ENCODE results near the gene GRK5.
A peak's percentile ranks its signal among the peaks of the same experiment; 100 is the strongest.

GRK5 gene

DNA sequence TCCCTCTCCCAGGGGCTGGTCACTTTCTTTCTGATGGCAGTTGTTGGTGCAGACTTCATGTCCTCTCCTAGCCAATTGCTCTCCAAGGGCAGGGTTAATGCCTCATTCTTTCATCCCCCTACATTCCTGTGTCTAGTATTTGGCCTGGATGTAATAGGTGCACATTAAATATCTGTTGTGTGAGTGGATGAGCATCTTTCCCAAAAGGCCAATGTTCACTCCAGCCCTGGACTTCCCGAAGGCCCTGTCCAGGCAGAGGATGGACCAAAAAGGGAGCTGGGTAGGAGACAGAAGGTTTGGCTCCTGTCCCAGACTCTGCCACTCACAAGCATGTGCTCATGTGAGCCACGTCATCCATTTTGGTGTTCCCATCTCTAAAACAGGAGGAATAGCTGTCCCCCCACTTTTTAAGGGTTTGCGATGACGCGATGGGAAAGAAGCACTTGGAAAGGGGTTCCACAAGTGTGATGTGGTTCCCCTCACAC, 287.7 kb downstream of the GRK5 start:
- DNase-seq = no peak

DNA sequence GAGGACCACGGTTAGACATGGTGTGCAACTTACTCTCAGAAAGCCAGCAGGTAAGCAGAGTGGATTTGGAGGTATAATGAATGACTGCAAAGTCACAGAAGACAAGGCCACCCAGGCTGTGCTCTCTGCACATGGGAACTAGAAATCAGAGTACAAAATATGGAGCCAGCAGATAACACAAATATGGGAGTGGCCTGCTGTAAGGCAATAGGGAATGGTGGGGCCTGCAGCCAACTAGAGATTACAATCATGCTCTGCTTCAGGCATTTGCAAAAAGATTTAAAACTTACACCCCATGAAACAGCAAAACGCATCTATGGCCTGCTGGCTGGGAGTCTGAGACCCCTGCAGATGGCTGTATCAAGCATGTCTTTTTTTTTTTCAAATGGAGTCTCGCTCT, 288.2 kb downstream of the GRK5 start:
- DNase-seq = no peak

DNA sequence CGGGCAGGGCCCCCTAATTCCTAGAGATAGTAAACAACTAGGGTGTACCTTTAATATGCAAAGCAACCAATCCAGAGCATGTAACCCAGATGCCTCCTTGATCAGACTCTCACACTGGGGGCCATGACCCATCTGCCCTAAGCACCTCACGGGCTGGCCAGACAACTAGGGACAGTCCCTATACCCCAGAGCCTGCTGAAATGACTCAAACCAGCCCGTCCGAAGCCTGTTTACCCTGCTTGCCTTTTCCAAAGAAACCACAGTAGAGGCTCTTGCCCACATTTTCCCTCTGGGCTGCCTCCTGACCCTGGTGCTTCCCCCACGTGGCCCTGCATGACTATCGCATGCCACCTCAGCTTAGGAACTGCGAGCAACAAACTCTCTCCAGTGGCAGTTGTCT, 288.9 kb downstream of the GRK5 start:
- DNase-seq = peak; percentile 31

DNA sequence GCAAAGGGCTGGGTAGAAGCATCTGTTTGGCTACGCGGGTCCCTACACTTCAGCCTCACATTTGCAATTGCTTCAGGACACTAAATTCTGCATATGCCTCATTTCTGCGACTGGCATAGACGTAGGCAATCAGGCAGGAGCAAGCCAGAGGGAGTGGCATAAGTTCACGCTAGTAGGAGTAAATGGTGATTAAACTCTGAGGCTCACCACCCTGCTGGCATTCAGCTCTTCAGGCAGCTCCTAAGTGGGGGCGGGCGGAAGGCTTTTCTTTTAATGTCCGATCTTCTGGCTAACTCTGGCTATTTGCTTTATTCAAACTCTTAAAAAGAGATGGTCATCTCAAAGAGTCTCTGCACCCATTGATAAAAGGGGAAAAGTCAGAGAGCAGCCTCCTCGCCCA, 289.9 kb downstream of the GRK5 start:
- no peak for DNase-seq

DNA sequence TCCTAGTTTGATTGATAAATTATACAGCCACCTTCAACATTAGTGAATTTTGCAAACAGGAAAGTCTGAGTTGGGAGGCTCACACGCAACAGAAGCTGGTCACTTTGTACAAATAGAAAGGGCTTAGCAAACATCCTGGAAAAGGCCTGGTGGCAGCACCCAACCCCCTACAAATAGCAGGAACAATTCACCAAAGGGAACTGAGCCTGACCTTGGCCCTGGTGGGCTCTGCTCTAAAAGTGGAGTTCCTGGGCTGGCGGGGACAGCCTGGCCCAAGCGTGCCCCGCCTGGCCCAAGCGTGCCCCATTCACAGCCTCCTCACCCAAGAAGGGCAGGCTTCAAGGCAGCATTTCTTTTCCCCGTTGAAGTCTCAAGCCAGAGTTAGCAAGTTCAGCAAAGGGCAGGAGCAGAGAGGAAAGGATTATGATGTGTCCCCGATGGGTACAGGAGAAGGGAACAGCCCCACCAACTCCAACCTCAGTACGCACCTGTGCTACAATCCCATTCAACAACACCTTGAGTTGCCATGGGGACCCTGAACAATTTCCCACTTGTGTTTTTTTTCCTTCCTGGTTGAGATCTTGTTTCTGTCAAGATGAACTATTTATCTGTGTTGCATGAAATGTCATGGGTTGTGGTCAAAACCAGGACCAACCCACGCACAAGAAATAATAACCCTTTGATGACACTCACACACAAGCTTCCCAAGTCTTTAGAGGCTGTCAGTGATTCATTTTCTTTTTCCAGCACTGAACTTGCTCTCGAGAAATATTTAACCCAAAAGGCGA, 291.7 kb downstream of the GRK5 start:
- peak; percentile 50 for DNase-seq

DNA sequence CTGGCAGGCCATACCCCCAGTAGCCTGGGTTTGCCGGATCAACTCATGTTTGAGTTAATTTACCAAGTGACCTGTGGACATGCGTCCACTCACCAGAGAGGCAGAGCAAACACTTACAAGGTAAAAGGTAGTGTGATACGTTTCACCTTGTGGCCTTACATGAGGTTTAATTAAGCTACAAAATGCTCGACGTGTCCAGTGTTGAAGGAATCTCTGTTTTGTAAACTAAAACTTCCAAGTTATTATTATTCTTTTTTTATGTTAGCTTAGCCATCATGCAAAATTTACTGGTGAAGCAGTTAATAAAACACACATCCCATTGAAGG, 292.3 kb downstream of the GRK5 start:
- no peak for DNase-seq

DNA sequence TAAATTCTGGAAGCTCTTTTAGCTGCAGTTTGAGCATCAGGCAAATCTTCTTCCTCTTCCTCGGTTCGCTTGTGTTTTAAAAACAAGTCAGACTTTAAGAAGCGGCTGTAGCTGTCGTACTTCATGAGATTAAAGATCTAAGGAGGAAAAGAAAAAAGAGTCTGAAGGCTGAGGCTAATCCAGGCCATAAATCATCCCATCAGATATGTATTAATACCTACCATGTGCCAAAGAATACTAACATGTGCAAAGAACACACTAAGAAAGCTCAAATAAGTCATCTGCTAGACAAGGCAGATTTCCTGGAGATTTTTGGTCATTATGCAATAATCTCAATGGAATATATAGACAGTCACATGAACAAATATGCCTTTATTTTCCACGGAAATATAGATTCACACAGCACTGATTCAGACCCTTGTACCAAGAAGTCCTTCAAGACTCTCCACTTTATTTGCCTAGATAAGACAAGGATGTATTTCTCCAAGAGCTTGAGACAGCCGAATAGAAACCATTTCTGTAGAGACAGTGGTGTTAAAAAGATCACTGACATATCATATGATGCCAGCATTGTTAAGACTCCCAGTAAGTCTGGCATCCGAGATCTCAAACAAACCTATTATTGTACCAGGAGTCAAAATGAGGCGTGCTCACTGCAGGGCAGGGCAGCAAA, 292.9 kb downstream of the GRK5 start:
- DNase-seq = no peak

DNA sequence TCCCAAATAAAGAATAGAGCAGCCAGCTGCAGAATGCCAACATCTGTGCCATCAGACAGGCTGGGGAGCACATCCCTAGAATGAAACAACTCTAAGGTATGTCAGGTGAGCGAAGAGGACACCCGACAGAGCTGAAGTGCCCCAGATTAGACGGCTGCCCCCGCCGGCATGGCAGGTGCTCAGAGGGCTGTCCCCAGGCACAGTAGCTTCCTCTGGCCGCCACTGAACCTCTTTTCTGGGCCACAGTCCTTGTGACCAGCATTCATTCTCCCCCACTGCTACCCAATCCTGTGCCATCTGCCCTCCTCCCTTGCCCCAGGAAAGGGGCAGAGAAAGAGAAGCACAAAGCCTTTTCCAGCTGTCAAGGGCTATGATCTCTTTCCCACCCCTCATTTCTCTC, 293.4 kb downstream of the GRK5 start:
- no peak for DNase-seq

DNA sequence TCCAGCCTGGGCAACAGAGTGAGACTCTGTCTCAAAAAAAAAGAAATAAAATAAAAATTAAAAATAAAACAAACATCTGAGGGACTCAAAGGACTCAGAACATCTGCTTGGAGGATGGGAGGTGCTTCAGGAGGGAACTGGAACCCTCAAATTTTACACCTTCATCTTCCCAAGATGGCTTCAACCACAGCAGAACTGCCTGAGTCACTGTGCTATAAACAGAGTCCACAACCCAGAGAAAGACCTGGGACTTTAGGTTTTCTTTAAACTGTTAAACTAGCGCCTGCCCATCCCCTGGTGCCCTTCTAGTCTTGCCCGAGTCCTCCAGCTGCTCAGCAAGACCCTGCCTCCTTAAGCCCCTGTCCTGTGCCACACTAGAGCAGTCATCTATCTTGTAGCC, 294.3 kb downstream of the GRK5 start:
- DNase-seq = peak; percentile 60

DNA sequence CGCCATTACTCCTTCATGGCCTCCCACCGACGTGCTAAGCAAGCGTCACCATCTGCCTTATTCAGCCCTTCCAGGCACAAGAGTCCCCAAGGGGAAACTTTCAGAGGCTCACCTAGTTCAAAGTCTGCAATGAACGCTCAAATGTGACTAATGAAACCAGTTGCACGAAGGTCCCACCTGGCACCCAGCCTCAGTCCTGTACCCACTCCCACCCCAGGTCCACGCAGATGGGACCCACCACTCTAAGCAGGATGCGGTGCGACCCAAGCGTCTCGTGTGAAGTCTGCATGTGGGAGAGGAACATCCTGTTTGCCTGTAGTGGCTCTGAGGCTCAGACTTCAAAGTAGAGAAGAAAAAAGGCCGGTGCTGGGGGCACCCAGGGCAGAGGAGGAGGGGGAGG, 294.8 kb downstream of the GRK5 start:
- DNase-seq = peak; percentile 94

DNA sequence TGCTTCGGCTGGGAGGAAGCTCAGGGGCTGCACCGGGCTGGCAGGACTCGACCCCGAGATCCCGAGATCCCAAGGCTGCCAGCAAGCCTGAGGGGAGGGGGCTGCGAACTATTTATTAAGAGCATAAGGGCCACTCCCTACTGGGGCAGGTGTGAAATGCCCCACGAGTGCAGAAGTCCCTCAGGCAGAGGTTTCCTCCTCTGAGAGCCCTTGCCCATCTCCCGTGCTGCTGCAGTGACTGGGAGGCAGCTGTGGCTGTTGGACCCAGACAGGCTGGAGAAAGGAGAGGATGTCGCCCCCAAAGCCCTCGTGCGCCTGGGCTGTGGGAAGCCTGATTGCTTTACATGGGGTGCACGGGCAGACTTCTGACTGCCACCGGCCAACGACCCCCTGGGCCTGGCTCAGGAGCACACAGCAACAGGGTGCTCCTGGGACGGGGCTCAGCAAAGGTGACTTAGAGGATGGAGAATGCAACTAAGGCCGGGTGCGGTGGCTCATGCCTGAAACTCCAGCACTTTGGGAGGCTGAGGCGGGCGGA, 295.3 kb downstream of the GRK5 start:
- DNase-seq = no peak

DNA sequence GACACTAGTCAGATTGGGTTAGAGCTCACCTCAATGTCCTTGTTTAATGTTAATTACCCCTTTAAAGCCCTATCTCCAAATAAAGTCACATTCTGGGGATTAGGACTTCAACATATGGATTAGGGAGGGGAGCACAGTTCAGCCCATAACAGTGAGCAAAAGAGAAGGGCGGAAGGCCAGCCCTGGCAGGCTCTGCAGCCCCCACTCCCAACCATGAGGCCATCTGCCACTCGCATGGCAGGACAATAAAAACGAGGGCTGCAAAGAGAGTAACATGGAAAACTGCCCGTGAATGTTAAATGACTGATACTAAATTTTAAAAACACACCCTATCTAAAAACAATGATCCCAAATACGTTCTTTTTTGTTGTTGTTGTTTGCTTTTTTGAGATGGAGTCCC, 296.4 kb downstream of the GRK5 start:
- DNase-seq = no peak

DNA sequence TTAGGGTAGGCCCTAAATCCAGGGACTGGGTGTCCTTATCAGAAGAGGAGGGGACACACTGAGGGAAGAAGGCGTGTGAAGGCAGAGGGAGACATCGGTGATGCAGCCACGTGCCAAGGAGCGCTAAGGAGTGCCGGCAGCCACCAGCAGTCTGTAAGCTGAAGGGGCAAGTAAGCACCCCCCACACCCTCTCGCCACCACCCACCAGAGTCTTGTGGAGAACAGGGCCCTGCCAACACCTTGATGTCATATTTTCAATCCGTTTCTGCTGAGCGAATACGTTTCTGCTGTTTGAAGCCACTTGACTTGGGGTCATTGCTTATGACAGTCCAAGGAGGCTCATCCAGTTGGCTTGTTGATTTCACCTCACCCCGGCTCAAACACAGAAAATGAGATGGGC, 297.3 kb downstream of the GRK5 start:
- DNase-seq = peak; percentile 38

DNA sequence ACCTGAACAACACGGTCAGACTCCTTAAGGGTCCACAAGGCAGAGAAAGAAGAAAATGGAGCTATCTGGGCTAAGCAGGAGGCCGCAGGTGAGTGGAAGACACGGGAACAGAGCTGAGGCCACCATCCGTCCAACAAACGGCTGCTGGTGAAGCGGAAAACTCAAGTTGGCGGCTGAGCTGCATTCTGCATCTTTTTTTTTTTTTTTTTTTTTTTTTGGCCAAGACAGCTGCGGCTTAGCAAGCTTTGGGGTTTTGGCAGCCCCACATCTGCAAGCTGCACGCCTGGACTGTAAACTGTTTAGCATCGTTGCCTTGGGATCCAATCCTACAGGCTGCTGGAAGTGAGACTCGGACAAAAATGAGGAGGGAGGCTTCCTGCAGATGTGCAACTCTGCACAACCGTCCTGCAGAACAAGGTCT, 297.8 kb downstream of the GRK5 start:
- peak; percentile 58 for DNase-seq
